Parathyroid adenoma (tissue), 2 donors: Measurements from ENCODE around the gene RRP1.
A peak's percentile ranks its signal among the peaks of the same experiment; 100 is the strongest.

Experiments
- H2AFZ ChIP-seq: fragments of 300-600 bp; sonication (generic); one replicate; pipeline ENCODE4 v1.7.0; 2017; ENCODE audit warnings: antibody characterized with exemption, mild to moderate bottlenecking
- H3K27ac ChIP-seq: fragments of 300-600 bp; sonication (generic); one replicate; pipeline ENCODE4 v1.7.0; 2017
- H3K27me3 ChIP-seq: fragments of 300-600 bp; sonication (generic); one replicate; pipeline ENCODE4 v1.7.0; 2017; ENCODE audit warnings: low read length; ENCODE audit not compliant: control insufficient read depth, insufficient read depth
- H3K36me3 ChIP-seq: fragments of 300-600 bp; sonication (generic); one replicate; pipeline ENCODE4 v1.7.0; 2017; ENCODE audit warnings: low read length; ENCODE audit not compliant: control insufficient read depth, insufficient read depth
- H3K4me1 ChIP-seq: fragments of 300-600 bp; sonication (generic); one replicate; pipeline ENCODE4 v1.7.0; 2017; ENCODE audit warnings: control low read depth
- H3K4me2 ChIP-seq: fragments of 300-600 bp; sonication (generic); one replicate; pipeline ENCODE4 v1.7.0; 2017; ENCODE audit warnings: low read length
- H3K4me3 ChIP-seq: fragments of 300-600 bp; sonication (generic); one replicate; pipeline ENCODE4 v1.7.0; 2017; ENCODE audit warnings: low read depth, low read length
- H3K79me2 ChIP-seq: fragments of 300-600 bp; sonication (generic); one replicate; pipeline ENCODE4 v1.7.0; 2017; ENCODE audit warnings: control low read depth
- H3K9ac ChIP-seq: fragments of 300-600 bp; sonication (generic); one replicate; pipeline ENCODE4 v1.7.0; 2017; ENCODE audit warnings: mild to moderate bottlenecking
- H3K9me3 ChIP-seq: fragments of 300-600 bp; sonication (generic); one replicate; pipeline ENCODE4 v1.7.0; 2017; ENCODE audit warnings: low read length; ENCODE audit not compliant: control insufficient read depth
- CTCF ChIP-seq: fragments of 300-600 bp; sonication (generic); IDR thresholded peaks from one replicate; pipeline ENCODE4 v1.7.0; 2017; ENCODE audit warnings: antibody characterized with exemption, mild to moderate bottlenecking
- donor health status: primary hyperparathyroidism.

Gene RRP1

GRCh38 chr21:43786300-43786806, 3.0 kb upstream of the RRP1 start:
- Histone ChIP-seq H3K4me2 (no peak overlapping the region), H3K79me2 (no peaks in the 10 kb centered on the region), H3K27me3 (no peaks in the 10 kb centered on the region), H2AFZ (no peak overlapping the region), H3K27ac (no peak overlapping the region), H3K9ac (no peak overlapping the region), H3K4me3 (no peak overlapping the region), H3K4me1 (no peaks in the 10 kb centered on the region), H3K9me3 (no peaks in the 10 kb centered on the region), H3K36me3 (no peaks in the 10 kb centered on the region)
- TF ChIP-seq CTCF = no peak

GRCh38 chr21:43786807-43787440, 2.5 kb upstream of the RRP1 start:
- H3K79me2 ChIP-seq = no peaks in the 10 kb centered on the region
- no peak overlapping the region for H3K4me2 ChIP-seq
- H3K27ac ChIP-seq = no peak overlapping the region
- H3K9me3 ChIP-seq = no peaks in the 10 kb centered on the region
- H3K27me3 ChIP-seq = no peaks in the 10 kb centered on the region
- no peak overlapping the region for H3K9ac ChIP-seq
- H3K36me3 ChIP-seq = no peaks in the 10 kb centered on the region
- no peaks in the 10 kb centered on the region for H3K4me1 ChIP-seq
- H3K4me3 ChIP-seq = no peak overlapping the region
- no peak for TF ChIP-seq CTCF
- no peak overlapping the region for H2AFZ ChIP-seq

- Histone ChIP-seq H3K4me3 (peak overlapping the region; percentile 90), H2AFZ (peak overlapping the region; percentile 97), H3K4me2 (peak overlapping the region; percentile 97), H3K9ac (no peak overlapping the region), H3K79me2 (no peaks in the 10 kb centered on the region), H3K9me3 (no peaks in the 10 kb centered on the region), H3K27me3 (no peaks in the 10 kb centered on the region), H3K4me1 (no peaks in the 10 kb centered on the region), H3K27ac (peak overlapping the region; percentile 4), H3K36me3 (no peaks in the 10 kb centered on the region)
- TF ChIP-seq CTCF = no peak
These were observed 690 bp downstream of the RRP1 start for GRCh38 chr21:43790010-43790524.

GRCh38 chr21:43792406-43792805, 3.0 kb downstream of the RRP1 start:
- Histone ChIP-seq H3K36me3 (no peaks in the 10 kb centered on the region), H3K4me3 (no peak overlapping the region), H2AFZ (no peak overlapping the region), H3K79me2 (no peaks in the 10 kb centered on the region), H3K9ac (no peak overlapping the region), H3K4me2 (no peak overlapping the region), H3K27me3 (no peaks in the 10 kb centered on the region), H3K9me3 (no peaks in the 10 kb centered on the region), H3K27ac (no peak overlapping the region), H3K4me1 (no peaks in the 10 kb centered on the region)
- no peak for TF ChIP-seq CTCF

GRCh38 chr21:43793243-43793642, 3.9 kb downstream of the RRP1 start:
- H3K9ac ChIP-seq = no peak overlapping the region
- no peaks in the 10 kb centered on the region for H3K79me2 ChIP-seq
- H3K4me2 ChIP-seq = no peak overlapping the region
- H3K4me3 ChIP-seq = no peak overlapping the region
- H3K27me3 ChIP-seq = no peaks in the 10 kb centered on the region
- no peaks in the 10 kb centered on the region for H3K36me3 ChIP-seq
- no peak for TF ChIP-seq CTCF
- no peak overlapping the region for H3K27ac ChIP-seq
- no peaks in the 10 kb centered on the region for H3K4me1 ChIP-seq
- H2AFZ ChIP-seq = no peak overlapping the region
- no peaks in the 10 kb centered on the region for H3K9me3 ChIP-seq
